Ascending aorta (tissue), 2 donors: Measurements from ENCODE around the gene PLTP. TPM values are rescaled to one million over a fixed set of nuclear protein-coding genes. Genes with fewer than 3 reads are reported as not detected.

Source experiments
- DNase-seq, 2 donors: peaks; one replicate each; pipeline ENCODE4 v3.0.0-alpha.2; 2019; ENCODE audit warnings: low spot score in 2 of 2
- H3K27ac ChIP-seq, 2 donors: fragments of 200-600 bp; sonication (generic); one replicate each; pipeline ENCODE4 v1.5.1; 2016 to 2017; ENCODE audit warnings: mild to moderate bottlenecking in 1 of 2
- H3K27me3 ChIP-seq: fragments of 200-600 bp; sonication (generic); one replicate; pipeline ENCODE4 v1.5.1; 2017
- H3K36me3 ChIP-seq, 2 donors: fragments of 200-600 bp; sonication (generic); one replicate each; pipeline ENCODE4 v1.5.1; 2016
- H3K4me1 ChIP-seq, 2 donors: fragments of 200-600 bp; sonication (generic); one replicate each; pipeline ENCODE4 v1.5.1; 2016 to 2017; ENCODE audit warnings: mild to moderate bottlenecking in 1 of 2
- H3K4me3 ChIP-seq, 2 donors: fragments of 200-600 bp; sonication (generic); one replicate each; pipeline ENCODE4 v1.5.1; 2016 to 2017; ENCODE audit warnings: mild to moderate bottlenecking in 1 of 2
- H3K9me3 ChIP-seq, 2 donors: fragments of 200-600 bp; sonication (generic); one replicate each; pipeline ENCODE4 v1.5.1; 2016
- intact Hi-C: fragments of 100-400 bp; cut with DNase I; formaldehyde crosslinking; loops from one replicate; pipeline ENCODE4 v1.15.1; 2023
- total RNA-seq: library from RNA; depleted of rRNA; stranded (reverse); fragments of >200 nt; gene quantifications from one replicate; pipeline ENCODE4 v1.1.0, GENCODE V29; 2016
- TF ChIP-seq, protein P1 (sequence below), 3 experiments: fragments of 200-600 bp in 2 of 3; fragments of 450-650 bp in 1 of 3; sonication (generic) in 2 of 3; IDR thresholded peaks; one replicate each; pipeline ENCODE4 v1.5.1; 2016 to 2019; ENCODE audit warnings: antibody characterized with exemption in 3 of 3, mild to moderate bottlenecking in 1 of 3, moderate library complexity in 1 of 3

The PLTP gene
- total RNA-seq, 1 donor from 2014 or later, result 909 TPM

DNA sequence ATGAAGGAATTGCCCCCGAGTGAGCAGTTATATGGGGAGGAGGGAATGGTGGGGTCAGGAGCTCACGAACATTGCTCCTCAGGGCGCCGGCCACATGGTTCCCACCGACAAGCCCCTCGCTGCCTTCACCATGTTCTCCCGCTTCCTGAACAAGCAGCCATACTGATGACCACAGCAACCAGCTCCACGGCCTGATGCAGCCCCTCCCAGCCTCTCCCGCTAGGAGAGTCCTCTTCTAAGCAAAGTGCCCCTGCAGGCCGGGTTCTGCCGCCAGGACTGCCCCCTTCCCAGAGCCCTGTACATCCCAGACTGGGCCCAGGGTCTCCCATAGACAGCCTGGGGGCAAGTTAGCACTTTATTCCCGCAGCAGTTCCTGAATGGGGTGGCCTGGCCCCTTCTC lies 13.7 kb downstream of the PLTP start:
- Histone ChIP-seq H3K27me3 (no peaks in the 10 kb centered on the region), H3K27ac (no peak overlapping the region), H3K36me3 (peaks cover 49 to 54% of the 10 kb centered on the region in 2 donors), H3K9me3 (no peaks in the 10 kb centered on the region), H3K4me3 (no peak overlapping the region), H3K4me1 (no peaks in the 10 kb centered on the region)
- intact Hi-C loops, result no loop called here
- TF ChIP-seq, protein P1, sequence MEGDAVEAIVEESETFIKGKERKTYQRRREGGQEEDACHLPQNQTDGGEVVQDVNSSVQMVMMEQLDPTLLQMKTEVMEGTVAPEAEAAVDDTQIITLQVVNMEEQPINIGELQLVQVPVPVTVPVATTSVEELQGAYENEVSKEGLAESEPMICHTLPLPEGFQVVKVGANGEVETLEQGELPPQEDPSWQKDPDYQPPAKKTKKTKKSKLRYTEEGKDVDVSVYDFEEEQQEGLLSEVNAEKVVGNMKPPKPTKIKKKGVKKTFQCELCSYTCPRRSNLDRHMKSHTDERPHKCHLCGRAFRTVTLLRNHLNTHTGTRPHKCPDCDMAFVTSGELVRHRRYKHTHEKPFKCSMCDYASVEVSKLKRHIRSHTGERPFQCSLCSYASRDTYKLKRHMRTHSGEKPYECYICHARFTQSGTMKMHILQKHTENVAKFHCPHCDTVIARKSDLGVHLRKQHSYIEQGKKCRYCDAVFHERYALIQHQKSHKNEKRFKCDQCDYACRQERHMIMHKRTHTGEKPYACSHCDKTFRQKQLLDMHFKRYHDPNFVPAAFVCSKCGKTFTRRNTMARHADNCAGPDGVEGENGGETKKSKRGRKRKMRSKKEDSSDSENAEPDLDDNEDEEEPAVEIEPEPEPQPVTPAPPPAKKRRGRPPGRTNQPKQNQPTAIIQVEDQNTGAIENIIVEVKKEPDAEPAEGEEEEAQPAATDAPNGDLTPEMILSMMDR (IDR thresholded peaks at IDR 0.05), result no peak
- DNase-seq, result no peak

DNA sequence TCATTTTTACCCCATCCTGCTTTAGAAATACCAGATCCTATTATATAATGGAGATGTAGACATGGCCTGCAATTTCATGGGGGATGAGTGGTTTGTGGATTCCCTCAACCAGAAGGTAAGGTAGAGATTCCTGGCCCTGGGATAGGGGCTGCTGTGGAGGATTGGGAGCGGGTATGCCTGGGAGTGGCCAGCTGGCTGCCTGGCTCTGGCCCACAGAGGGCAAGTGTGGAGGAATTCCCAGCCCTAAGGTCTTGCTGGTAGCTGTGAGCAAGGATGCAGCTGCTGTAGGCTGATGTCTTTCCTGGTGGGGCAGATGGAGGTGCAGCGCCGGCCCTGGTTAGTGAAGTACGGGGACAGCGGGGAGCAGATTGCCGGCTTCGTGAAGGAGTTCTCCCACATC lies 14.3 kb downstream of the PLTP start:
- no peaks in the 10 kb centered on the region for H3K4me1 ChIP-seq
- H3K4me3 ChIP-seq, result no peak overlapping the region
- no peaks in the 10 kb centered on the region for H3K27me3 ChIP-seq
- H3K27ac ChIP-seq, result no peak overlapping the region
- H3K36me3 ChIP-seq, result peaks cover 49 to 57% of the 10 kb centered on the region in 2 donors
- intact Hi-C loops, result no loop called here
- TF ChIP-seq, protein P1 (IDR thresholded peaks at IDR 0.05), result no peak
- no peaks in the 10 kb centered on the region for H3K9me3 ChIP-seq
- DNase-seq, result no peak

DNA sequence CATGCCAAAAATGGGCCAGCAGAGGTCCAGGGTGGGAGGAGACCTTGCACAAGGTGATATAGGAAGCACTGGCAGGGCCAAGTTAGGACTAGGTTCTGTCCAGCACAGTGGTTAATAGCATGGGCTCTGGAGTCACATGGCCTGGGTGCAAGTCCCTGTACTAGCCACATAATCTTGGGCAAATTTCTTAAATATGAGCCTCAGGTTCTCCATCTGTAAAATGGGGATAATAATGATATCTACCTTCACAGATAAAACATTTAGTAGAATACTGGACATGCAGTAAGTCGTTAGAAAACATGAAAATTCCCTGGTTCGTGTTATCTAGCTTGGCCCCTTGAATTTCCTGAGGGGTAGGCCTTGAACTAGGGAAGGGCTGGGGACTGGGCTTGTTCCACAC lies 14.7 kb downstream of the PLTP start:
- intact Hi-C loops, result no loop called here
- H3K4me1 ChIP-seq, result peaks cover 0 to under 1% of the 10 kb centered on the region in 2 donors
- no peaks in the 10 kb centered on the region for H3K9me3 ChIP-seq
- H3K27me3 ChIP-seq, result no peaks in the 10 kb centered on the region
- TF ChIP-seq, protein P1 (IDR thresholded peaks at IDR 0.05), result no peak
- H3K36me3 ChIP-seq, result peaks cover 49 to 57% of the 10 kb centered on the region in 2 donors
- no peak overlapping the region for H3K27ac ChIP-seq
- no peak overlapping the region for H3K4me3 ChIP-seq
- no peak for DNase-seq

DNA sequence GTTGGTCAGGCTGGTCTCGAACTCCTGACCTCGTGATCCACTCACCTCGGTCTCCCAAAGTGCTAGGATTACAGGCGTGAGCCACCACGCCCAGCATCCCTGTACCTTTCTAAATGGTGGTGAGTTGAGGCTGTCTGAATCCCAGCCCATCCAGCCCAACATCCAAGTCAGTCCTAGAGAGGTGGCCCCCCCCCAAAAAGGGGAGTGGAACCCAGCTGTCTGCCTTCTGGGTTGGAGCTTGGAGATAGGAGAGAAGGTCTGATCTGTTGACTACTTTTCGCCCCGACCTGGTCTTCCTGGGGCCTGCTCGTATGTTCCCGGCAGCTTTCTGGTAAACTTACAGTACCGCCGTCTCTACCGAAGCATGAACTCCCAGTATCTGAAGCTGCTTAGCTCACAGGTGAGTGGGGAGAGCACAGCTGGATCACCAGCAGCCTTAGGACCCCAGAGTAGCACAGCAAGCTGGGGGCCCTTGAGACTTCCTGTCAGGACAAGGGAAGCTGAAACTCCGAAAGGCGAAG lies 15.3 kb downstream of the PLTP start:
- TF ChIP-seq, protein P1 (IDR thresholded peaks at IDR 0.05), result no peak
- DNase-seq, result no peak
- Histone ChIP-seq H3K36me3 (peaks cover 49 to 57% of the 10 kb centered on the region in 2 donors), H3K27ac (no peak overlapping the region), H3K27me3 (no peaks in the 10 kb centered on the region), H3K4me1 (peaks cover 4 to 5% of the 10 kb centered on the region in 2 donors), H3K9me3 (no peaks in the 10 kb centered on the region), H3K4me3 (no peak overlapping the region)
- intact Hi-C loops, result no loop called here

DNA sequence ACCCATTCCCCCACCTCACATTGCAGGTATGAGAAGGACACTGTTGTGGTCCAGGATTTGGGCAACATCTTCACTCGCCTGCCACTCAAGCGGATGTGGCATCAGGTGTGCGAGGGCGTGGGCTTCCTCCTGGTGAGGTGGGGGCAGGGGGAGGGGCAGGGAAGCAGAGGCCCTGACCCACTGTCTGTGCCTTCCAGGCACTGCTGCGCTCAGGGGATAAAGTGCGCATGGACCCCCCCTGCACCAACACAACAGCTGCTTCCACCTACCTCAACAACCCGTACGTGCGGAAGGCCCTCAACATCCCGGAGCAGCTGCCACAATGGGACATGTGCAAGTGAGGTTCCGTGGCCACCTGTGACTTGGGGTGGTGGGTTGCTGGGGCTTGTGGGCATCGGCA lies 17.2 kb downstream of the PLTP start:
- Histone ChIP-seq H3K4me3 (no peak overlapping the region), H3K4me1 (peaks cover 6 to 8% of the 10 kb centered on the region in 2 donors), H3K9me3 (no peaks in the 10 kb centered on the region), H3K27me3 (no peaks in the 10 kb centered on the region), H3K36me3 (peaks cover 49 to 57% of the 10 kb centered on the region in 2 donors), H3K27ac (no peak overlapping the region)
- no peak for DNase-seq
- intact Hi-C loops, result no loop called here
- TF ChIP-seq, protein P1 (IDR thresholded peaks at IDR 0.05), result no peak

DNA sequence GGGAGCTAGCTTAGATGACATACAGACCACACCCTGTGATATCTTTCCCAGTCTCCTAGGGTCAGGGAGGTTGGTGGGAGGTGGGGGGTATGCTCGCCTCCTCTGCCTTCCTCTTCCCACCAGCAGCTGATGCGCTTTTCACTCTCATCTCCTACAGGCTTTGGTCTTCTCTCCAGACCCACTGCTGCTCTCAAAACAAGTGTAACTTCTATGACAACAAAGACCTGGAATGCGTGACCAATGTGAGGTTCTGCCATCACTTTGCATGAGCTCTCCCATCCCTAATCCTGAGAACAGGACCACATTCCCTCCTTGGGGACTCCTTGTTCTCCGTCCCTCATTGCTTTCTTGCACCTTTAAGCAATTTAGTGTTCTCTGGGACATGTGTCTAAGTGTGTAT lies 18.1 kb downstream of the PLTP start:
- DNase-seq, result no peak
- Histone ChIP-seq H3K4me1 (peaks cover 8 to 12% of the 10 kb centered on the region in 2 donors), H3K27me3 (no peaks in the 10 kb centered on the region), H3K36me3 (peaks cover 41 to 50% of the 10 kb centered on the region in 2 donors), H3K27ac (no peak overlapping the region), H3K4me3 (no peak overlapping the region), H3K9me3 (no peaks in the 10 kb centered on the region)
- intact Hi-C loops, result no loop called here
- TF ChIP-seq, protein P1 (IDR thresholded peaks at IDR 0.05), result no peak
